Muscle layer of duodenum (tissue), 2 donors: ENCODE results near the gene OR51A7.
"Not testable (repeated sequence)": the region's sequence is repeated elsewhere in the genome, so short reads cannot be mapped to it uniquely, and the experiment has no call there.

Experiments used
- H3K27ac ChIP-seq: one replicate; pipeline ENCODE4 v1.7.0; 2013; ENCODE audit warnings: mild to moderate bottlenecking, low read length
- H3K27me3 ChIP-seq: one replicate; pipeline ENCODE4 v1.7.0; 2013; ENCODE audit warnings: low read depth, mild to moderate bottlenecking, control low read depth, low read length
- H3K36me3 ChIP-seq, 2 donors: one replicate each; pipeline ENCODE4 v1.7.0; 2013; ENCODE audit warnings: low read length in 2 of 2, control low read depth in 1 of 2, mild to moderate bottlenecking in 1 of 2; ENCODE audit not compliant: insufficient read depth in 2 of 2, control insufficient read depth in 1 of 2
- H3K4me1 ChIP-seq, 2 donors: one replicate each; pipeline ENCODE4 v1.7.0; 2013; ENCODE audit warnings: low read length in 2 of 2, mild to moderate bottlenecking in 2 of 2, control low read depth in 1 of 2, moderate library complexity in 1 of 2; ENCODE audit not compliant: insufficient read depth in 2 of 2, control insufficient read depth in 1 of 2
- H3K4me3 ChIP-seq, 2 donors: one replicate each; pipeline ENCODE4 v1.7.0; 2013; ENCODE audit warnings: low read length in 2 of 2, low read depth in 1 of 2, mild to moderate bottlenecking in 1 of 2
- H3K9me3 ChIP-seq, 2 donors: one replicate each; pipeline ENCODE4 v1.7.0; 2013; ENCODE audit warnings: low read length in 2 of 2, control low read depth in 1 of 2, mild to moderate bottlenecking in 1 of 2; ENCODE audit not compliant: control insufficient read depth in 1 of 2
- donor health status: healthy.

Gene OR51A7, protein sequence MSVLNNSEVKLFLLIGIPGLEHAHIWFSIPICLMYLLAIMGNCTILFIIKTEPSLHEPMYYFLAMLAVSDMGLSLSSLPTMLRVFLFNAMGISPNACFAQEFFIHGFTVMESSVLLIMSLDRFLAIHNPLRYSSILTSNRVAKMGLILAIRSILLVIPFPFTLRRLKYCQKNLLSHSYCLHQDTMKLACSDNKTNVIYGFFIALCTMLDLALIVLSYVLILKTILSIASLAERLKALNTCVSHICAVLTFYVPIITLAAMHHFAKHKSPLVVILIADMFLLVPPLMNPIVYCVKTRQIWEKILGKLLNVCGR

DNA sequence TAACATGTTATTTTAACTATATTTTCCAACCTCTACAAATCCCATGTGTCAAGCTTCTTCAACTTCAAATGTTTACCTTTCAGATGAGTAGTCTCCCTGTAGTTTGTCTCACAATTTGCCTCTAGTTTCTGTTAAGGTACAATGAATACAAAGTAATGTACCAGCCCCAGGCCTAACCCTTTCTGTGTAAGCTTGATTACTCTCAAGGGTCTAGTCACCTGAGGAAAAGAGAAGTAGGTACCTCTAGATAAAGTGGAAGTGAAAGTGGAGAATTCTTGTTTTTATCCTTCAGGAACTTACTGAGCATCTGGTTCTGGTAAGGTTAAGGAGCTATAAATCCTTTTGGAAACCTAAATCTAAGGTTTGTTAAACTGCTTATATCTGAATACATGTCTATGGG, at the start of gene OR51A7:
OR51A7 (plus strand) TSS at position 300 of the 400 bp plus-strand sequence. CDS start 3,587 bp downstream, outside the sequence.
- H3K36me3 ChIP-seq, result no peaks in the 10 kb centered on the region

DNA sequence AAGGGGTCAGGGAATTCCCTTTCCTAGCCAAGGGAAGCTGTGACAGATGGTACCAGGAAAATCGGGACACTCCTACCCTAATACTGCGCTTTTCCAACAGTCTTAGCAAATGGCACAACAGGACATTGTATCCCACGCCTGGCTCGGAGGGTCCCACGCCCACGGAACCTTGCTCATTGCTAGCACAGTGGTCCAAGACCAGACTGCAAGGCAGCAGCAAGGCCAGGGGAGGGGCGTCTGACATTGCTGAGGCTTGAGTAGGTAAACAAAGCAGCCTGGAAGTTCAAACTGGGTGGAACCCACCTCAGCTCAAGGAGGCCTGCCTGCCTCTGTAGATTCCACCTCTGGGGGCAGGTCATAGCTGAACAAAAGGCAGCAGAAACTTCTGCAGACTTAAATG, 49.3 kb upstream of the OR51A7 start:
- not testable (repeated sequence) for H3K4me1 ChIP-seq, H3K27me3 ChIP-seq, H3K4me3 ChIP-seq, H3K9me3 ChIP-seq, H3K27ac ChIP-seq, H3K36me3 ChIP-seq

More for the DNA sequence above, at the start of gene OR51A7:
- H3K27ac ChIP-seq, result no peak within 1 kb of the TSS
- H3K4me1 ChIP-seq, result no peaks in the 10 kb centered on the region
- no peak within 1 kb of the TSS for H3K4me3 ChIP-seq
- H3K9me3 ChIP-seq, result no peaks in the 10 kb centered on the region
- no peaks in the 10 kb centered on the region for H3K27me3 ChIP-seq

GRCh38 chr11:4862447-4863236, 40.9 kb upstream of the OR51A7 start:
- H3K4me1 ChIP-seq, result no peaks in the 10 kb centered on the region
- no peak overlapping the region for H3K27ac ChIP-seq
- no peaks in the 10 kb centered on the region for H3K36me3 ChIP-seq
- H3K4me3 ChIP-seq, result no peak overlapping the region
- H3K9me3 ChIP-seq, result no peaks in the 10 kb centered on the region
- no peaks in the 10 kb centered on the region for H3K27me3 ChIP-seq

DNA sequence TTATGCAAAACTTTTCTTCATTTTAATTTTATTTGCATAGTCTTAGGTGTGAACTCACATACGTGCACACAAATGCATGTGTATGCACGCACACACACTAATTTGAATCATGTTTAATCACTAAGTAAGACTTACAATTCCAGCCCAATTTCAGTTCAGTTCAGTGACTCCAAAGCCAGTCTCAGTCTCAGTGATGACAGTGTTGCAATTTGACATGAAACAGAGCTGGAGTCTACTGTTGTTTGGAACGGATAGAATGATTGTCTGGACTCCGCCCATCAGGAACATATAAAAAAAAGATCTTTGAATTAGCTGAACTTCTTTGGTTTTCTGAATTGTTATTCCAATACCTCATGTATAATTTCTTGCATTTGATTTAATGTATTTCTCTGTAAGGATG, 39.7 kb upstream of the OR51A7 start:
- H3K4me1 ChIP-seq, result no peaks in the 10 kb centered on the region
- H3K9me3 ChIP-seq, result no peaks in the 10 kb centered on the region
- no peak overlapping the region for H3K4me3 ChIP-seq
- no peaks in the 10 kb centered on the region for H3K36me3 ChIP-seq
- H3K27ac ChIP-seq, result no peak overlapping the region
- no peaks in the 10 kb centered on the region for H3K27me3 ChIP-seq

DNA sequence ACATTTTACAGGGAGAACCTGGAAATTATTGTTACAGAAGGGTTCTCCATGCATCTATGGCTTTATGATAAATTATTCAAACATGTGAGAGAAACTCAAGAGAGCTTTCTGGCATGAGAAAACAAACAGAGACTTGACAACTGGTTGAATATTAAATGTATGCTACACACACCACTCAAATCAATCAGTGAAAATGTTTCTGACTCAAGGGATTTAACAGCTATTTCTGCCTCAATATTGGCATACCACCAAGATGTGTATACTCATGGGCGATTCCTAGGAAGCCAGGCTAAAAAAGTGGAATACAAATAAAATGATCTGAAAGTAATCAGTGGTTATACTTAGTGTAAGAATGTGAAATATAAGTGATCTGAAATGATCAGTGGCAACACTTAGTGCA, 37.7 kb upstream of the OR51A7 start:
- Histone ChIP-seq H3K27ac (no peak overlapping the region), H3K27me3 (no peaks in the 10 kb centered on the region), H3K4me3 (no peak overlapping the region), H3K36me3 (no peaks in the 10 kb centered on the region), H3K4me1 (no peaks in the 10 kb centered on the region), H3K9me3 (no peaks in the 10 kb centered on the region)

GRCh38 chr11:4881188-4881587, 22.4 kb upstream of the OR51A7 start:
- Histone ChIP-seq H3K4me3 (no peak overlapping the region), H3K9me3 (no peaks in the 10 kb centered on the region), H3K27me3 (no peaks in the 10 kb centered on the region), H3K4me1 (no peaks in the 10 kb centered on the region), H3K27ac (no peak overlapping the region), H3K36me3 (no peaks in the 10 kb centered on the region)

DNA sequence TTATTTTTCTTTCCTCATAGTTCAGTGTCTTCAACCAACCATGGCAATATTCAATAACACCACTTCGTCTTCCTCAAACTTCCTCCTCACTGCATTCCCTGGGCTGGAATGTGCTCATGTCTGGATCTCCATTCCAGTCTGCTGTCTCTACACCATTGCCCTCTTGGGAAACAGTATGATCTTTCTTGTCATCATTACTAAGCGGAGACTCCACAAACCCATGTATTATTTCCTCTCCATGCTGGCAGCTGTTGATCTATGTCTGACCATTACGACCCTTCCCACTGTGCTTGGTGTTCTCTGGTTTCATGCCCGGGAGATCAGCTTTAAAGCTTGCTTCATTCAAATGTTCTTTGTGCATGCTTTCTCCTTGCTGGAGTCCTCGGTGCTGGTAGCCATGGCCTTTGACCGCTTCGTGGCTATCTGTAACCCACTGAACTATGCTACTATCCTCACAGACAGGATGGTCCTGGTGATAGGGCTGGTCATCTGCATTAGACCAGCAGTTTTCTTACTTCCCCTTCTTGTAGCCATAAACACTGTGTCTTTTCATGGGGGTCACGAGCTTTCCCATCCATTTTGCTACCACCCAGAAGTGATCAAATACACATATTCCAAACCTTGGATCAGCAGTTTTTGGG, 21.6 kb upstream of the OR51A7 start, which contains the start of gene OR51T1:
OR51T1 (plus strand) TSS at position 41 of the 641 bp plus-strand sequence; CDS start at position 41, 0 bp downstream.
- H3K27ac ChIP-seq, result no peak within 1 kb of the TSS

DNA sequence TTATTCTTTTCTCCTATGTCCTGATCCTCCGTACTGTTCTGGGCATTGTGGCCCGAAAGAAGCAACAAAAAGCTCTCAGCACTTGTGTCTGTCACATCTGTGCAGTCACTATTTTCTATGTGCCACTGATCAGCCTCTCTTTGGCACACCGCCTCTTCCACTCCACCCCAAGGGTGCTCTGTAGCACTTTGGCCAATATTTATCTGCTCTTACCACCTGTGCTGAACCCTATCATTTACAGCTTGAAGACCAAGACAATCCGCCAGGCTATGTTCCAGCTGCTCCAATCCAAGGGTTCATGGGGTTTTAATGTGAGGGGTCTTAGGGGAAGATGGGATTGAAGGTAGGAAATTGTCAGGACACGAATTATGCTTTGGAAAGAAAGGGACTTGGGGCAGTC, 21.0 kb upstream of the OR51A7 start:
- Histone ChIP-seq H3K27me3 (no peaks in the 10 kb centered on the region), H3K9me3 (no peaks in the 10 kb centered on the region), H3K27ac (no peak overlapping the region), H3K4me1 (no peaks in the 10 kb centered on the region), H3K4me3 (no peak overlapping the region), H3K36me3 (no peaks in the 10 kb centered on the region)

More for the DNA sequence above, 21.6 kb upstream of the OR51A7 start, which contains the start of gene OR51T1:
- H3K36me3 ChIP-seq, result no peaks in the 10 kb centered on the region
- H3K9me3 ChIP-seq, result no peaks in the 10 kb centered on the region
- H3K4me1 ChIP-seq, result no peaks in the 10 kb centered on the region
- no peak within 1 kb of the TSS for H3K4me3 ChIP-seq
- no peaks in the 10 kb centered on the region for H3K27me3 ChIP-seq

GRCh38 chr11:4884361-4884760, 19.2 kb upstream of the OR51A7 start:
- Histone ChIP-seq H3K36me3 (no peaks in the 10 kb centered on the region), H3K9me3 (no peaks in the 10 kb centered on the region), H3K4me3 (no peak overlapping the region), H3K27ac (no peak overlapping the region), H3K4me1 (no peaks in the 10 kb centered on the region), H3K27me3 (no peaks in the 10 kb centered on the region)

- Histone ChIP-seq H3K9me3 (no peaks in the 10 kb centered on the region), H3K27ac (no peak overlapping the region), H3K4me1 (no peaks in the 10 kb centered on the region), H3K4me3 (no peak overlapping the region), H3K36me3 (no peaks in the 10 kb centered on the region), H3K27me3 (no peaks in the 10 kb centered on the region)
Measured at GRCh38 chr11:4886186-4886585, 17.4 kb upstream of the OR51A7 start.

DNA sequence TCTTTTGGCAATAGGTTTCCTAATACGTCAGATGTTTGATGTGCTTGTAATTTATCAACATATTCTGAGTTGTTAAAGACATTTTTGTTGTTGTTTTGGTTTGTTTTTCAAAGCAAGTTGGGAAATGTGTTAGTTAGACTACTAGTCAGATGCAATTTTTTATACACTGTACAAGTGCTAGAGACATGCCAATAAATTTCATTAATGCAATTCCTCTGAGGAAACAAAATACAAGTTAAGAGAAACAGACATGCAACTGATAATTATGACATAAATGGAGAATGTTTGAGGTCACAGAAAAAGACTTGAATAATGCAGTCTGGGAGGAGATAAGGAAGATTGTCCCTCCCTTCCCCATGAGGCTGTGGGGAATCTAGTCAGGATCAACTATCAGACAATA, 16.0 kb upstream of the OR51A7 start:
- H3K27ac ChIP-seq, result no peak overlapping the region
- H3K4me3 ChIP-seq, result no peak overlapping the region
- H3K36me3 ChIP-seq, result no peaks in the 10 kb centered on the region
- no peaks in the 10 kb centered on the region for H3K9me3 ChIP-seq
- no peaks in the 10 kb centered on the region for H3K4me1 ChIP-seq
- no peaks in the 10 kb centered on the region for H3K27me3 ChIP-seq
